ENCODE measurements around the gene ARFGEF2. TPM values are rescaled to one million over a fixed set of nuclear protein-coding genes. Genes with fewer than 3 reads are reported as not detected.
A peak's percentile ranks its signal among the peaks of the same experiment; 100 is the strongest.

Gene ARFGEF2
- total RNA-seq, 2 experiments from 2014 or later = 30.4 to 30.8 TPM

DNA sequence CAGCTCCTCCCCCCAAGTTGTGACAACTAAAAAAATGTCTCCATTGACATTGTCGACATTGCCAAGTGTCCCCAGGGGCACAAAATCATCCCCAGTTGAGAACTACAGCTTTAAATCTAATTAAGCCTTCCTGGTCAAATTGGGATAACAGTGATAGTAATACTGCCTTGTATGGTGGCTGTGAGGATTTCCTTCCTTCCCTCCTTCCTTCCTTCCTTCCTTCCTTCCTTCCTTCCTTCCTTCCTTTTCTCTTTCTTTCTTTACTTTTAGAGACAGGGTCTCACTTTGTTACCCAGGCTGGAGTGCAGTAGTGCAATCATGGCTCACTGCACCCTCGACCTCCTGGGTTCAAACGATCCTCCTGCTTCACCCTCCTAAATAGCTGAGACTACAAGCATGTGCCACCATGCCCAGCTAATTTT is 29.5 kb upstream of the ARFGEF2 start:
- DNase-seq = no peak
- Mint-ChIP-seq H3K27ac (no peak overlapping the region), H3K27me3 (no peaks in the 10 kb centered on the region), H3K9me3 (no peaks in the 10 kb centered on the region), H3K4me1 (peaks cover 3% of the 10 kb centered on the region), H3K4me3 (no peak overlapping the region), H3K36me3 (no peaks in the 10 kb centered on the region)

DNA sequence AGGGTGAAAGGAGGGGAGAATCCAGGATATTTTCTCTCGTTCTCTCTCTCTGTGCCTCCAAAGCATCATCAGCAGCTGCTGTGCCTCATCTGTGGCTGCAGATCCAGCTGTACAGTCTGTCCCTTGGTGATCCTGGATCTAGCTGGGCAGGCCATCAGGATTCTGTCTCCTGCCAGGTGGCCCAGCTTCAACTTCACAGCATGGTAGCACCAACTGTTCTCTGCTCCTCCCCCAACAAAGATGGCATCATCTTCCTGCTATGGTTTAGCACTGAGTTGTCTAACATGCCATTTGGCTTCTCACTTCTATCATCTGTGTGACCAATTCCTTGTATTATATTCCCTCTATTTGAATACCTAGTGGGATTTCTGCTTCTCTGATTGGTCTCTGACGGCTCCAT is 28.6 kb upstream of the ARFGEF2 start:
- Mint-ChIP-seq H3K27me3 (no peaks in the 10 kb centered on the region), H3K36me3 (no peaks in the 10 kb centered on the region), H3K9me3 (no peaks in the 10 kb centered on the region), H3K4me3 (no peak overlapping the region), H3K27ac (no peak overlapping the region), H3K4me1 (peaks cover 3% of the 10 kb centered on the region)
- no peak for DNase-seq

GRCh38 chr20:48893374-48893773 is 28.1 kb upstream of the ARFGEF2 start:
- Mint-ChIP-seq H3K27me3 (no peaks in the 10 kb centered on the region), H3K9me3 (no peaks in the 10 kb centered on the region)

GRCh38 chr20:48897305-48898010 is 24.1 kb upstream of the ARFGEF2 start:
- Mint-ChIP-seq H3K4me1 (peaks cover 2% of the 10 kb centered on the region), H3K9me3 (no peaks in the 10 kb centered on the region), H3K27ac (no peak overlapping the region), H3K27me3 (no peaks in the 10 kb centered on the region), H3K4me3 (no peak overlapping the region), H3K36me3 (no peaks in the 10 kb centered on the region)
- no peak for DNase-seq

More at GRCh38 chr20:48893374-48893773, 28.1 kb upstream of the ARFGEF2 start:
- H3K4me1 Mint-ChIP-seq = peaks cover 3% of the 10 kb centered on the region
- H3K36me3 Mint-ChIP-seq = no peaks in the 10 kb centered on the region
- no peak for DNase-seq
- no peak overlapping the region for H3K4me3 Mint-ChIP-seq
- H3K27ac Mint-ChIP-seq = no peak overlapping the region

DNA sequence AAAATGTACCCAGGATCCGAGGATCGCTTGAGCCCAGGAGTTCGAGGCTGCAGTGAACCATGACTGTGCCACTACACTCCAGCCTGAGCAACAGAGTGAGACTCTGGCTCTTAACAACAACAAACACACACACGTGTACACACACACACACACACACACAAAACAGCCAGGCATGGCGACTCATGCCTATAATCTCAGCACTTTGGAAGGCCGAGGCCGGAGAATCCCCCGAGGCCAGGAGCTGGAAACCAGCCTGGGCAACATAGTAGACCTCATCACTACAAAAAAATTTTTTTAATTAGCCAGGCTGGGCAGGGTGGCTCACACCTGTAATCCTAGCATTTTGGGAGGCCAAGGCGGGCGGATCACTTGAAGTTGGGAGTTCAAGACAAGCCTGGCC is 23.3 kb upstream of the ARFGEF2 start:
- Mint-ChIP-seq H3K27me3 (no peaks in the 10 kb centered on the region), H3K36me3 (no peaks in the 10 kb centered on the region), H3K27ac (no peak overlapping the region), H3K4me1 (peaks cover 2% of the 10 kb centered on the region), H3K4me3 (no peak overlapping the region), H3K9me3 (no peaks in the 10 kb centered on the region)
- DNase-seq = no peak

- H3K4me1 Mint-ChIP-seq = peaks cover 2% of the 10 kb centered on the region
- no peaks in the 10 kb centered on the region for H3K27me3 Mint-ChIP-seq
- H3K4me3 Mint-ChIP-seq = no peak overlapping the region
- H3K9me3 Mint-ChIP-seq = no peaks in the 10 kb centered on the region
- no peaks in the 10 kb centered on the region for H3K36me3 Mint-ChIP-seq
- DNase-seq = no peak
- H3K27ac Mint-ChIP-seq = no peak overlapping the region
Observed at GRCh38 chr20:48898896-48899530, 22.5 kb upstream of the ARFGEF2 start.

- Mint-ChIP-seq H3K36me3 (no peaks in the 10 kb centered on the region), H3K4me3 (no peak overlapping the region), H3K4me1 (peaks cover 8% of the 10 kb centered on the region), H3K27me3 (no peaks in the 10 kb centered on the region), H3K9me3 (no peaks in the 10 kb centered on the region), H3K27ac (no peak overlapping the region)
- no peak for DNase-seq
Observed at GRCh38 chr20:48899881-48900280, 21.6 kb upstream of the ARFGEF2 start.

DNA sequence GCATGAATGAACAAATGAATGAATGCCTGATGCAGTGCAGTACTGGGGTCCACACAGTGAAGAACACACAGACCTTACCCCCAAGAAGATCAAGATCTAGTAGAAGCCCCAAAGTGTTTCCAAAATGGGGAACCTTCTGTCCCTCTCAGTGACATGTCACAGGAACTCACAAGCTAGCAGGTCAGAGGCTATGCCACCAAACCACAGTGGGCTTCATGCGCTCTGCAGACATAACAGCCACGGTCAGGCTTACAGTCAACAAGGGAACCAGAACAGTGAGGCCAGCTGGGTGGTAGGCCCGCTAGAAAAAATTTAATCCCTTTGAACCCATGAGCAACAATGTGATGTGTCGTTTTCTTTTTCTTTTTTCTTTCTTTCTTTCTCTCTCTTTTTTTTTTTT is 20.2 kb upstream of the ARFGEF2 start:
- no peaks in the 10 kb centered on the region for H3K27me3 Mint-ChIP-seq
- no peaks in the 10 kb centered on the region for H3K9me3 Mint-ChIP-seq
- H3K27ac Mint-ChIP-seq = no peak overlapping the region
- peaks cover 14% of the 10 kb centered on the region for H3K4me1 Mint-ChIP-seq
- H3K4me3 Mint-ChIP-seq = no peak overlapping the region
- DNase-seq = no peak
- no peaks in the 10 kb centered on the region for H3K36me3 Mint-ChIP-seq

- H3K4me3 Mint-ChIP-seq = no peak overlapping the region
- no peaks in the 10 kb centered on the region for H3K27me3 Mint-ChIP-seq
- H3K27ac Mint-ChIP-seq = no peak overlapping the region
- peaks cover under 1% of the 10 kb centered on the region for H3K36me3 Mint-ChIP-seq
- no peak for DNase-seq
- peaks cover under 1% of the 10 kb centered on the region for H3K9me3 Mint-ChIP-seq
- peaks cover 17% of the 10 kb centered on the region for H3K4me1 Mint-ChIP-seq
Observed at GRCh38 chr20:48903705-48904104, 17.8 kb upstream of the ARFGEF2 start.

GRCh38 chr20:48904566-48905296 is 16.8 kb upstream of the ARFGEF2 start:
- Mint-ChIP-seq H3K27ac (peak overlapping the region; percentile 14), H3K4me3 (peak overlapping the region; percentile 32), H3K4me1 (peaks cover 21% of the 10 kb centered on the region), H3K36me3 (peaks cover 7% of the 10 kb centered on the region), H3K9me3 (peaks cover 6% of the 10 kb centered on the region), H3K27me3 (no peaks in the 10 kb centered on the region)
- DNase-seq = peak; percentile 65

DNA sequence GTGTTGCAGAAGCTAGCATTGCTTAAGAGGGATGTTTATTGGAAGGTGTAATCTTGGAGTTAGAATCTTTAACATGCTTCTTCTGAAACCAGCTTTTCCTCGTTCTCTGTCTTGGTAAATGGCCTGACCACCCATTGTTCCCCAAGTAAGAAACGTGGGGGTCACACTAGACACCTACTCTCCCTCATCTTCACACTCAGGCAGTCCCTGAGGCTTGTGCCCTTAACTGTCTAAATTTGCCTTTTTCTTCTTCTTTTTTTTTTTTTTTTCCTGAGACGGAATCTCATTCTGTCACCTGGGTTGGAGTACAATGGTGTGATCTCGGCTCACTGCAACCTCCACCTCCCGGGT is 16.2 kb upstream of the ARFGEF2 start:
- H3K4me3 Mint-ChIP-seq = no peak overlapping the region
- H3K9me3 Mint-ChIP-seq = peaks cover 6% of the 10 kb centered on the region
- H3K27me3 Mint-ChIP-seq = no peaks in the 10 kb centered on the region
- peaks cover 7% of the 10 kb centered on the region for H3K36me3 Mint-ChIP-seq
- no peak for DNase-seq
- H3K4me1 Mint-ChIP-seq = peaks cover 21% of the 10 kb centered on the region
- H3K27ac Mint-ChIP-seq = no peak overlapping the region

GRCh38 chr20:48906221-48906877 is 15.2 kb upstream of the ARFGEF2 start:
- H3K27me3 Mint-ChIP-seq = no peaks in the 10 kb centered on the region
- H3K4me3 Mint-ChIP-seq = no peak overlapping the region
- H3K27ac Mint-ChIP-seq = no peak overlapping the region
- peaks cover 6% of the 10 kb centered on the region for H3K9me3 Mint-ChIP-seq
- H3K36me3 Mint-ChIP-seq = peaks cover 9% of the 10 kb centered on the region
- DNase-seq = no peak
- H3K4me1 Mint-ChIP-seq = peaks cover 21% of the 10 kb centered on the region

GRCh38 chr20:48908656-48909319 is 12.7 kb upstream of the ARFGEF2 start:
- H3K36me3 Mint-ChIP-seq = peaks cover 9% of the 10 kb centered on the region
- H3K27me3 Mint-ChIP-seq = no peaks in the 10 kb centered on the region
- no peak overlapping the region for H3K4me3 Mint-ChIP-seq
- peaks cover 6% of the 10 kb centered on the region for H3K9me3 Mint-ChIP-seq
- peaks cover 19% of the 10 kb centered on the region for H3K4me1 Mint-ChIP-seq
- H3K27ac Mint-ChIP-seq = no peak overlapping the region
- no peak for DNase-seq

DNA sequence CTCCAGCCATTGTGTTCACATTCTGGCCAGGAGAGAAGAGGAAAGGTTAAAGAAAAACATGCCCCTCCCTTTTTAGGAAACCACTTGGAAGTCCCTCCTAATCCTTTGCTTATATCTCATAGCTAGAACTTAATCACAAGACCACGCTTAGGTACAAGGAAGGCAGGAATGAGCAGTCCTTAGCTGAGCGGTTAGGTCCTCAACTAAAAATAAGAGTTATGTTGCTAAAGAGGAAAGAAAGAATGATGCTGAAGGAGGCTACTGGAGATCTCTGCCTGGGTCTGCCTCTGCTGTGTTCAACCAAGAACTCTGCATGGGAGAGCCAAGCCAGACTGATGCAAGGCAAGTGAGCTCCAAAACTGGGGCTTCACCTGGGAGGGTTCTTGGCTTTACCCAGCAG is 11.6 kb upstream of the ARFGEF2 start:
- Mint-ChIP-seq H3K9me3 (peaks cover 6% of the 10 kb centered on the region), H3K4me3 (no peak overlapping the region), H3K27me3 (no peaks in the 10 kb centered on the region), H3K4me1 (peaks cover 12% of the 10 kb centered on the region), H3K36me3 (peaks cover 9% of the 10 kb centered on the region), H3K27ac (no peak overlapping the region)
- DNase-seq = no peak

DNA sequence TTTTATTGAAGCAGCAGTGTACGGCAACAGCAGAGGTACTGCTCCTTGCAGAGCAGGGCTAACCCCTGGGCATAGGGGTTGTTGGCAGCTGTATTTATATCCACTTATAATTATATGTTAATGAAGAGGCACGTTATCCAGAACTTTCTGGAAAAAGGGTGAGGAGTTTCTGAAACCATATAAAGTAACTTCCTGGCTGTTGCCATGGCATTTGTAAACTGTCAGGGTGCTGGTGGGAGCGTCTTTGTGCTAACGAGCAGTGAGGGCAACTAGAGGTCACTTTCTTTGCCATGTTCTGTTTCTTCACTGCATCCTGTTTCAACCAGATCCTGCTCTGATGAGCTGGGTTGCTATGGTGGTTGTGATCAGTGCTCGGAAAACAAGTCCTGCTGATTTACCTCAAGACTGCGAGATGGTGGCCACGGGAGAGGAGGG is 11.1 kb upstream of the ARFGEF2 start:
- Mint-ChIP-seq H3K27ac (no peak overlapping the region), H3K36me3 (peaks cover 9% of the 10 kb centered on the region), H3K27me3 (no peaks in the 10 kb centered on the region), H3K4me3 (no peak overlapping the region), H3K4me1 (peaks cover 8% of the 10 kb centered on the region), H3K9me3 (peaks cover 6% of the 10 kb centered on the region)
- DNase-seq = no peak
